ENCODE data around the gene PLXDC2.

Gene PLXDC2

DNA sequence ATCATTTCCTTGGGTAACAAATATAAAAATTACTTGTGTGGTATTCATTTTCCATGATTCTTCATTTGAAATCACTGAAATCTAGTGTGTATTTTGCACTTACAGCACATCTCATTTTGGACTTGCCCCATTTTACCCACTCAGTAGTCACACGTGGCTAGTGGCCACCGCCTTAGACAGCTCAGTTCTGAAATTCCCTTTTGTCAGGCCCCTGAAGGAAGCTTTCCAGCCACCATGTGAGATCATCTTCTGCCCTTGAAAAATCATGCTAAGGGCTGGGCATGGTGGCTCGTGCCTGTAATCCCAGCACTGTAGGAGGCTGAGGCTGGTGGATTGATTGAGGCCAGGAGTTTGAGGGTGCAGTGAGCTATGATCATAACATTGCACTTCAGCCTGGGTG, 79.3 kb downstream of the PLXDC2 start:
- Histone ChIP-seq H3K36me3 (ENCODE audit: control insufficient read depth, insufficient read depth, low read length) (no peaks in the 10 kb centered on the region), H3K27me3 (ENCODE audit: control insufficient read depth, insufficient read depth, low read length) (no peaks in the 10 kb centered on the region), H3K4me1 (ENCODE audit: control insufficient read depth, insufficient read depth, low read length) (peaks cover 8% of the 10 kb centered on the region), H3K9ac (ENCODE audit: low read depth, low read length) (no peak overlapping the region), H3K4me3 (ENCODE audit: low read depth, low read length) (no peak overlapping the region), H3K9me3 (ENCODE audit: control insufficient read depth, insufficient read depth, low read length) (no peaks in the 10 kb centered on the region)

GRCh38 chr10:19902456-19902855, 86.2 kb downstream of the PLXDC2 start:
- Histone ChIP-seq H3K4me1 (ENCODE audit: control insufficient read depth, insufficient read depth, low read length) (peaks cover 3% of the 10 kb centered on the region), H3K9ac (ENCODE audit: low read depth, low read length) (no peak overlapping the region), H3K27me3 (ENCODE audit: control insufficient read depth, insufficient read depth, low read length) (no peaks in the 10 kb centered on the region), H3K4me3 (ENCODE audit: low read depth, low read length) (no peak overlapping the region), H3K9me3 (ENCODE audit: control insufficient read depth, insufficient read depth, low read length) (no peaks in the 10 kb centered on the region), H3K36me3 (ENCODE audit: control insufficient read depth, insufficient read depth, low read length) (no peaks in the 10 kb centered on the region)

DNA sequence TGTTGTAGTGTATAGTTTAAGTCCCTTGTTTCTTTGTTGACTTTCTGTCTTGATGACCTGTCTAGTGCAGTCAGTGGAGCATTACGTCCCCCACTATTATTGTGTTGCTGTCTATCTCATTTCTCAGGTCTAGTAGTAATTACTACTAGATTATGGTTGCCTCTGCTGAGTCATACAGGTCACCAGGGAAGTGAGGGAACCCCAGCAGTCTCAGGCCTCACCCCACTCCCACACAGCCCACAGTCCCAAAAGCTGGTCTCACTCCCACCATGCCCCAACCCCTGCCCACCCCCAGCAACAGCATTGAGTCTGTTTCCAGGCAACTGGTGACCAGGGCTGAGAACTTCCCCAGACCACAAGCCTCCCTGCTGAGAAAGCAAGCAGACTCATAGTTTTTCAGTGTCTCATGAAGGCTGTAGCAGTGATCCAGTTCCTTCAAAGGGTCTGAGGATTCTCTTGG, 88.0 kb downstream of the PLXDC2 start:
- Histone ChIP-seq H3K9me3 (ENCODE audit: control insufficient read depth, insufficient read depth, low read length) (no peaks in the 10 kb centered on the region), H3K36me3 (ENCODE audit: control insufficient read depth, insufficient read depth, low read length) (no peaks in the 10 kb centered on the region), H3K9ac (ENCODE audit: low read depth, low read length) (no peak overlapping the region), H3K4me3 (ENCODE audit: low read depth, low read length) (no peak overlapping the region), H3K4me1 (ENCODE audit: control insufficient read depth, insufficient read depth, low read length) (peaks cover 6% of the 10 kb centered on the region), H3K27me3 (ENCODE audit: control insufficient read depth, insufficient read depth, low read length) (no peaks in the 10 kb centered on the region)

- Histone ChIP-seq H3K4me3 (ENCODE audit: low read depth, low read length) (no peak overlapping the region), H3K4me1 (ENCODE audit: control insufficient read depth, insufficient read depth, low read length) (peaks cover 6% of the 10 kb centered on the region), H3K36me3 (ENCODE audit: control insufficient read depth, insufficient read depth, low read length) (no peaks in the 10 kb centered on the region), H3K9ac (ENCODE audit: low read depth, low read length) (no peak overlapping the region), H3K9me3 (ENCODE audit: control insufficient read depth, insufficient read depth, low read length) (no peaks in the 10 kb centered on the region), H3K27me3 (ENCODE audit: control insufficient read depth, insufficient read depth, low read length) (no peaks in the 10 kb centered on the region)
These were observed 90.0 kb downstream of the PLXDC2 start for GRCh38 chr10:19906108-19906791.

DNA sequence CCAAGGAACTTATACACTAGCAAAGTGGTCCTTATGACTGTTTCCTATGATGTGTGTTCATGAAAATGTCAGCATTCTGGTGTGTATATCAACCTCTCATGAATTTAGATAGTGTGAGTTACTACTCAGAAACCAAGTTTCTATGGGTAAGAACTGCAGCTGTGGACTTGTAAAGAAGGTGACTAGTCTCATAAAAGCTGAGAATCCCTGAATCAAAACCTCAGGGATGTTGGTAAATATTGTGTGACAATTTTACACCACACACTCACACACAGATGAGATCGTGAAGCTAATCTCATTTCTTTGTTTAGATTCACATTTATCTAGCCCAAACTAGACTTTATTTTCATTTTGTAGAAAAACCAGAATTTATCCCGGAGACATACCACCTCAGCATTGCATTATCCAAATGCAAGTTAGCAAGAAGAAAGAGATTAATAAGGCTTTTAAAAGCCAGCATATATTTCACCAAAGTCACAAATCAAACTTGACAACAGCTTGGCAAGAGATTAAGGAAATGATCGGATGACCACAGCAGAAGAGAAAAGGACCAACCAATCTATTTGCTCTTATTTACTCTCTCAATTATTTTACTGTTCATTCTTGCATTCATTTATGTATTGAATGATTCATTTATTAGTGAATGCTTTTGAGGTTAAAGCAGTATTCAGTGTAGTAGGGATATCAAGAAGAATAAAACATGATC, 92.9 kb downstream of the PLXDC2 start:
- H3K9ac ChIP-seq (ENCODE audit: low read depth, low read length), result no peak overlapping the region
- no peak overlapping the region for H3K4me3 ChIP-seq (ENCODE audit: low read depth, low read length)
- no peaks in the 10 kb centered on the region for H3K36me3 ChIP-seq (ENCODE audit: control insufficient read depth, insufficient read depth, low read length)
- H3K9me3 ChIP-seq (ENCODE audit: control insufficient read depth, insufficient read depth, low read length), result no peaks in the 10 kb centered on the region
- H3K4me1 ChIP-seq (ENCODE audit: control insufficient read depth, insufficient read depth, low read length), result peaks cover 4% of the 10 kb centered on the region
- no peaks in the 10 kb centered on the region for H3K27me3 ChIP-seq (ENCODE audit: control insufficient read depth, insufficient read depth, low read length)

DNA sequence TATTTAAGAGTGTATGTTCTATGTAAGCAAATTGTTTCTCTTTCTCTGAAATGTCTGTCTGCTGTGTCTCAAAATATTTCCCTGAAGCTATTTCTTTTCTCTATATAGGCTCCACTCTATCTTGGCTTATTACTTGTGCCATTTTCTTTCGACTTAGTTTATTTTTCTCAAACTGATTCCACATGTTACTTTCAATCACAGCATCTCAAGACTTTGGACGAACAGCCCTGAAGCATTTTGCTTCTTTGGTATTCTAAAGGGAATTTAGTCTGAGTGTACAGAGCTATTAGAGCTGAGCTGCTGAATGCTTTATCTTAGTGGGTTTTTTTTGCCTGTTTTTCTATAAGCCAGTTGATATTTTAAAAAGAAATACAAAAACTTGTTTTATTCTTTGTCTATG, 95.7 kb downstream of the PLXDC2 start:
- Histone ChIP-seq H3K4me1 (ENCODE audit: control insufficient read depth, insufficient read depth, low read length) (peaks cover 3% of the 10 kb centered on the region), H3K36me3 (ENCODE audit: control insufficient read depth, insufficient read depth, low read length) (no peaks in the 10 kb centered on the region), H3K9ac (ENCODE audit: low read depth, low read length) (no peak overlapping the region), H3K4me3 (ENCODE audit: low read depth, low read length) (no peak overlapping the region), H3K9me3 (ENCODE audit: control insufficient read depth, insufficient read depth, low read length) (no peaks in the 10 kb centered on the region), H3K27me3 (ENCODE audit: control insufficient read depth, insufficient read depth, low read length) (no peaks in the 10 kb centered on the region)

- H3K36me3 ChIP-seq (ENCODE audit: control insufficient read depth, insufficient read depth, low read length), result no peaks in the 10 kb centered on the region
- no peaks in the 10 kb centered on the region for H3K27me3 ChIP-seq (ENCODE audit: control insufficient read depth, insufficient read depth, low read length)
- no peak overlapping the region for H3K9ac ChIP-seq (ENCODE audit: low read depth, low read length)
- H3K4me3 ChIP-seq (ENCODE audit: low read depth, low read length), result no peak overlapping the region
- peaks cover 13% of the 10 kb centered on the region for H3K4me1 ChIP-seq (ENCODE audit: control insufficient read depth, insufficient read depth, low read length)
- no peaks in the 10 kb centered on the region for H3K9me3 ChIP-seq (ENCODE audit: control insufficient read depth, insufficient read depth, low read length)
These were observed 97.8 kb downstream of the PLXDC2 start for GRCh38 chr10:19913987-19914386.

GRCh38 chr10:19915125-19915524, 98.9 kb downstream of the PLXDC2 start:
- H3K9me3 ChIP-seq (ENCODE audit: control insufficient read depth, insufficient read depth, low read length), result no peaks in the 10 kb centered on the region
- no peaks in the 10 kb centered on the region for H3K36me3 ChIP-seq (ENCODE audit: control insufficient read depth, insufficient read depth, low read length)
- no peak overlapping the region for H3K4me3 ChIP-seq (ENCODE audit: low read depth, low read length)
- H3K4me1 ChIP-seq (ENCODE audit: control insufficient read depth, insufficient read depth, low read length), result peaks cover 13% of the 10 kb centered on the region
- H3K27me3 ChIP-seq (ENCODE audit: control insufficient read depth, insufficient read depth, low read length), result no peaks in the 10 kb centered on the region
- H3K9ac ChIP-seq (ENCODE audit: low read depth, low read length), result no peak overlapping the region

GRCh38 chr10:19915816-19916215, 99.6 kb downstream of the PLXDC2 start:
- Histone ChIP-seq H3K9me3 (ENCODE audit: control insufficient read depth, insufficient read depth, low read length) (no peaks in the 10 kb centered on the region), H3K4me3 (ENCODE audit: low read depth, low read length) (no peak overlapping the region), H3K27me3 (ENCODE audit: control insufficient read depth, insufficient read depth, low read length) (no peaks in the 10 kb centered on the region), H3K36me3 (ENCODE audit: control insufficient read depth, insufficient read depth, low read length) (no peaks in the 10 kb centered on the region), H3K9ac (ENCODE audit: low read depth, low read length) (no peak overlapping the region), H3K4me1 (ENCODE audit: control insufficient read depth, insufficient read depth, low read length) (peaks cover 13% of the 10 kb centered on the region)

GRCh38 chr10:19917751-19918478, 101.7 kb downstream of the PLXDC2 start:
- no peaks in the 10 kb centered on the region for H3K27me3 ChIP-seq (ENCODE audit: control insufficient read depth, insufficient read depth, low read length)
- H3K4me3 ChIP-seq (ENCODE audit: low read depth, low read length), result no peak overlapping the region
- no peaks in the 10 kb centered on the region for H3K36me3 ChIP-seq (ENCODE audit: control insufficient read depth, insufficient read depth, low read length)
- H3K9ac ChIP-seq (ENCODE audit: low read depth, low read length), result no peak overlapping the region
- no peaks in the 10 kb centered on the region for H3K9me3 ChIP-seq (ENCODE audit: control insufficient read depth, insufficient read depth, low read length)
- peaks cover 13% of the 10 kb centered on the region for H3K4me1 ChIP-seq (ENCODE audit: control insufficient read depth, insufficient read depth, low read length)

- Histone ChIP-seq H3K4me1 (ENCODE audit: control insufficient read depth, insufficient read depth, low read length) (peaks cover 13% of the 10 kb centered on the region), H3K9me3 (ENCODE audit: control insufficient read depth, insufficient read depth, low read length) (no peaks in the 10 kb centered on the region), H3K4me3 (ENCODE audit: low read depth, low read length) (no peak overlapping the region), H3K9ac (ENCODE audit: low read depth, low read length) (no peak overlapping the region), H3K36me3 (ENCODE audit: control insufficient read depth, insufficient read depth, low read length) (no peaks in the 10 kb centered on the region), H3K27me3 (ENCODE audit: control insufficient read depth, insufficient read depth, low read length) (no peaks in the 10 kb centered on the region)
These were observed 102.6 kb downstream of the PLXDC2 start for GRCh38 chr10:19918794-19919193.

- Histone ChIP-seq H3K4me1 (ENCODE audit: control insufficient read depth, insufficient read depth, low read length) (peaks cover 13% of the 10 kb centered on the region), H3K9ac (ENCODE audit: low read depth, low read length) (no peak overlapping the region), H3K4me3 (ENCODE audit: low read depth, low read length) (no peak overlapping the region), H3K36me3 (ENCODE audit: control insufficient read depth, insufficient read depth, low read length) (no peaks in the 10 kb centered on the region), H3K27me3 (ENCODE audit: control insufficient read depth, insufficient read depth, low read length) (no peaks in the 10 kb centered on the region), H3K9me3 (ENCODE audit: control insufficient read depth, insufficient read depth, low read length) (no peaks in the 10 kb centered on the region)
These were observed 103.4 kb downstream of the PLXDC2 start for GRCh38 chr10:19919671-19920070.

Data from iPS-15b (cell line).